Measurements from ENCODE around the gene OSBP. TPM values are rescaled to one million over a fixed set of nuclear protein-coding genes. Genes with fewer than 3 reads are reported as not detected.

OSBP gene
- total and polyA plus RNA-seq, 9 of the 15 experiments (the other 6 are each of a cell fraction or from before 2014, with no cell fraction given), result 11.7 to 49.0 (median 28.7) TPM

GRCh38 chr11:59556917-59557348 is 58.6 kb downstream of the OSBP start (continued):
- TF ChIP-seq HMGXB4 (CRISPR knock-in tag; IDR thresholded peaks at IDR 0.05), result no peak
- no peak for TF ChIP-seq ZNF354B (CRISPR knock-in tag; IDR thresholded peaks at IDR 0.05)
- peak; percentile 9 for TF ChIP-seq HDAC3 (IDR thresholded peaks at IDR 0.05; ENCODE audit: borderline replicate concordance, partially characterized antibody)
- no peak for TF ChIP-seq GABPA (tag; conservative IDR thresholded peaks at IDR 0.05; ENCODE audit: low read depth)
- TF ChIP-seq HBP1 (CRISPR knock-in tag; IDR thresholded peaks at IDR 0.05), result no peak
- TF ChIP-seq YBX1 (IDR thresholded peaks at IDR 0.05), result no peak
- TF ChIP-seq, protein P1, sequence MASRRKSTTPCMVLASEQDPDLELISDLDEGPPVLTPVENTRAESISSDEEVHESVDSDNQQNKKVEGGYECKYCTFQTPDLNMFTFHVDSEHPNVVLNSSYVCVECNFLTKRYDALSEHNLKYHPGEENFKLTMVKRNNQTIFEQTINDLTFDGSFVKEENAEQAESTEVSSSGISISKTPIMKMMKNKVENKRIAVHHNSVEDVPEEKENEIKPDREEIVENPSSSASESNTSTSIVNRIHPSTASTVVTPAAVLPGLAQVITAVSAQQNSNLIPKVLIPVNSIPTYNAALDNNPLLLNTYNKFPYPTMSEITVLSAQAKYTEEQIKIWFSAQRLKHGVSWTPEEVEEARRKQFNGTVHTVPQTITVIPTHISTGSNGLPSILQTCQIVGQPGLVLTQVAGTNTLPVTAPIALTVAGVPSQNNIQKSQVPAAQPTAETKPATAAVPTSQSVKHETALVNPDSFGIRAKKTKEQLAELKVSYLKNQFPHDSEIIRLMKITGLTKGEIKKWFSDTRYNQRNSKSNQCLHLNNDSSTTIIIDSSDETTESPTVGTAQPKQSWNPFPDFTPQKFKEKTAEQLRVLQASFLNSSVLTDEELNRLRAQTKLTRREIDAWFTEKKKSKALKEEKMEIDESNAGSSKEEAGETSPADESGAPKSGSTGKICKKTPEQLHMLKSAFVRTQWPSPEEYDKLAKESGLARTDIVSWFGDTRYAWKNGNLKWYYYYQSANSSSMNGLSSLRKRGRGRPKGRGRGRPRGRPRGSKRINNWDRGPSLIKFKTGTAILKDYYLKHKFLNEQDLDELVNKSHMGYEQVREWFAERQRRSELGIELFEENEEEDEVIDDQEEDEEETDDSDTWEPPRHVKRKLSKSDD (conservative IDR thresholded peaks at IDR 0.05; ENCODE audit: low read length), result no peak
- TF ChIP-seq TAF9B (IDR thresholded peaks at IDR 0.05; ENCODE audit: partially characterized antibody), result peak; percentile 13
- 0 out of 2 replicates have a peak, but pooled peaks have one; percentile 12 for TF ChIP-seq SIN3B (IDR thresholded peaks at IDR 0.05; ENCODE audit: low read depth)
- TF ChIP-seq, protein P2, sequence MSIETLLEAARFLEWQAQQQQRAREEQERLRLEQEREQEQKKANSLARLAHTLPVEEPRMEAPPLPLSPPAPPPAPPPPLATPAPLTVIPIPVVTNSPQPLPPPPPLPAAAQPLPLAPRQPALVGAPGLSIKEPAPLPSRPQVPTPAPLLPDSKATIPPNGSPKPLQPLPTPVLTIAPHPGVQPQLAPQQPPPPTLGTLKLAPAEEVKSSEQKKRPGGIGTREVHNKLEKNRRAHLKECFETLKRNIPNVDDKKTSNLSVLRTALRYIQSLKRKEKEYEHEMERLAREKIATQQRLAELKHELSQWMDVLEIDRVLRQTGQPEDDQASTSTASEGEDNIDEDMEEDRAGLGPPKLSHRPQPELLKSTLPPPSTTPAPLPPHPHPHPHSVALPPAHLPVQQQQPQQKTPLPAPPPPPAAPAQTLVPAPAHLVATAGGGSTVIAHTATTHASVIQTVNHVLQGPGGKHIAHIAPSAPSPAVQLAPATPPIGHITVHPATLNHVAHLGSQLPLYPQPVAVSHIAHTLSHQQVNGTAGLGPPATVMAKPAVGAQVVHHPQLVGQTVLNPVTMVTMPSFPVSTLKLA (conservative IDR thresholded peaks at IDR 0.05), result 0 out of 4 replicates have a peak, but pooled peaks of 1 of the 2 experiments have one; percentile 35
- no peak for TF ChIP-seq KAT8 (IDR thresholded peaks at IDR 0.05; ENCODE audit: low read depth)
- no peak for TF ChIP-seq HDAC2 (IDR thresholded peaks at IDR 0.05)
- no peak for TF ChIP-seq CREB5 (CRISPR knock-in tag; IDR thresholded peaks at IDR 0.05)
- no peak for TF ChIP-seq ATF7 (IDR thresholded peaks at IDR 0.05)
- TF ChIP-seq TCF3 (CRISPR knock-in tag; IDR thresholded peaks at IDR 0.05), result no peak

All from K562 (cell line).